Urothelium cell line (cell line): Measurements from ENCODE around the gene KLHL3.

Source experiments
- DNase-seq: peaks from one replicate; pipeline ENCODE4 v3.0.0; 2011; ENCODE audit warnings: low spot score, mixed read lengths
- FAIRE-seq: peaks from 2 replicates; lab custom pipeline; 2011; peaks lifted over from hg19 to GRCh38; lab: Jason Lieb, UNC

Gene KLHL3

GRCh38 chr5:137710086-137710485 is 25.8 kb downstream of the KLHL3 start:
- FAIRE-seq (no peak), DNase-seq (no peak)

GRCh38 chr5:137708796-137709559 is 26.9 kb downstream of the KLHL3 start:
- DNase-seq (no peak), FAIRE-seq (no peak)

- no peak for DNase-seq
- no peak for FAIRE-seq
Observed at GRCh38 chr5:137708062-137708461, 27.8 kb downstream of the KLHL3 start.

- FAIRE-seq: no peak
- DNase-seq: no peak
Observed at GRCh38 chr5:137706841-137707240, 29.0 kb downstream of the KLHL3 start.

GRCh38 chr5:137705106-137705505 is 30.8 kb downstream of the KLHL3 start:
- FAIRE-seq: no peak

GRCh38 chr5:137703565-137703964 is 32.3 kb downstream of the KLHL3 start:
- DNase-seq (no peak), FAIRE-seq (no peak)

More at GRCh38 chr5:137705106-137705505, 30.8 kb downstream of the KLHL3 start:
- DNase-seq: no peak

- no peak for DNase-seq
- no peak for FAIRE-seq
Observed at GRCh38 chr5:137700282-137700680, 35.6 kb downstream of the KLHL3 start.

GRCh38 chr5:137699336-137700281 is 36.3 kb downstream of the KLHL3 start:
- FAIRE-seq (no peak), DNase-seq (no peak)

GRCh38 chr5:137696481-137696880 is 39.4 kb downstream of the KLHL3 start:
- no peak for DNase-seq
- FAIRE-seq: no peak

- FAIRE-seq (no peak), DNase-seq (no peak)
Observed at GRCh38 chr5:137695651-137696428, 40.0 kb downstream of the KLHL3 start.

GRCh38 chr5:137693951-137694721 is 41.8 kb downstream of the KLHL3 start:
- DNase-seq: no peak
- FAIRE-seq: no peak

- FAIRE-seq (no peak), DNase-seq (no peak)
Observed at GRCh38 chr5:137693307-137693950, 42.5 kb downstream of the KLHL3 start.

GRCh38 chr5:137689306-137689705 is 46.6 kb downstream of the KLHL3 start:
- FAIRE-seq: no peak

GRCh38 chr5:137688210-137688840 is 47.6 kb downstream of the KLHL3 start:
- DNase-seq (no peak), FAIRE-seq (no peak)

More at GRCh38 chr5:137689306-137689705, 46.6 kb downstream of the KLHL3 start:
- no peak for DNase-seq

GRCh38 chr5:137684761-137685160 is 51.1 kb downstream of the KLHL3 start:
- FAIRE-seq: no peak

GRCh38 chr5:137681191-137681590 is 54.7 kb downstream of the KLHL3 start:
- FAIRE-seq (no peak), DNase-seq (no peak)

More at GRCh38 chr5:137684761-137685160, 51.1 kb downstream of the KLHL3 start:
- no peak for DNase-seq

- FAIRE-seq (no peak), DNase-seq (no peak)
Observed at GRCh38 chr5:137679910-137680309, 56.0 kb downstream of the KLHL3 start.

- FAIRE-seq: no peak
Observed at GRCh38 chr5:137679195-137679594, 56.7 kb downstream of the KLHL3 start.

GRCh38 chr5:137672881-137673280 is 63.0 kb downstream of the KLHL3 start:
- no peak for DNase-seq
- FAIRE-seq: no peak

More at GRCh38 chr5:137679195-137679594, 56.7 kb downstream of the KLHL3 start:
- no peak for DNase-seq
